ENCODE results near the gene MYMX.
"Not testable (repeated sequence)": the region's sequence is repeated elsewhere in the genome, so short reads cannot be mapped to it uniquely, and the experiment has no call there.

MYMX gene

GRCh38 chr6:44216677-44217331, at the start of gene MYMX:
TSS of gene MYMX (plus strand) at chr6:44216926. CDS start at chr6:44217472, 546 bp downstream.
- no peak for DNase-seq

GRCh38 chr6:44167567-44167966, 49.2 kb upstream of the MYMX start:
- DNase-seq: no peak

GRCh38 chr6:44169154-44169553, 47.6 kb upstream of the MYMX start:
- DNase-seq: no peak

GRCh38 chr6:44169886-44170570, 46.7 kb upstream of the MYMX start:
- DNase-seq: no peak

GRCh38 chr6:44171899-44172546, 44.7 kb upstream of the MYMX start:
- no peak for DNase-seq

GRCh38 chr6:44172731-44173500, 43.8 kb upstream of the MYMX start:
- peak; percentile 88 for DNase-seq

GRCh38 chr6:44176130-44176761, 40.5 kb upstream of the MYMX start:
- DNase-seq: no peak

- DNase-seq: no peak
These were observed 39.8 kb upstream of the MYMX start for GRCh38 chr6:44176762-44177509.

GRCh38 chr6:44177691-44178423, 38.9 kb upstream of the MYMX start:
- no peak for DNase-seq

- DNase-seq: no peak
These were observed 38.2 kb upstream of the MYMX start for GRCh38 chr6:44178424-44179071.

GRCh38 chr6:44179072-44179536, 37.6 kb upstream of the MYMX start:
- no peak for DNase-seq

- DNase-seq: no peak
These were observed 37.1 kb upstream of the MYMX start for GRCh38 chr6:44179648-44180047.

- DNase-seq: no peak
These were observed 36.3 kb upstream of the MYMX start for GRCh38 chr6:44180406-44180805.

- no peak for DNase-seq
These were observed 35.8 kb upstream of the MYMX start for GRCh38 chr6:44180886-44181285.

GRCh38 chr6:44181784-44182183, 34.9 kb upstream of the MYMX start:
- not testable (repeated sequence) for DNase-seq

- DNase-seq: no peak
These were observed 33.8 kb upstream of the MYMX start for GRCh38 chr6:44182911-44183390.

GRCh38 chr6:44183783-44184182, 32.9 kb upstream of the MYMX start:
- no peak for DNase-seq

GRCh38 chr6:44185356-44185755, 31.4 kb upstream of the MYMX start:
- DNase-seq: not testable (repeated sequence)

- no peak for DNase-seq
These were observed 30.6 kb upstream of the MYMX start for GRCh38 chr6:44185953-44186634.

GRCh38 chr6:44186635-44187025, 30.1 kb upstream of the MYMX start:
- DNase-seq: no peak
